GM21529 (cell line): ENCODE data around the gene EXOC3.

Experiments used
- ATAC-seq: cut with Tn5 transposase; IDR thresholded peaks from one replicate; pipeline ENCODE4 v1.9.1; 2021; ENCODE audit not compliant: unreplicated experiment

EXOC3 gene

GRCh38 chr5:424301-425110 is 18.5 kb upstream of the EXOC3 start:
- peak; percentile 92 for ATAC-seq

GRCh38 chr5:425714-426113 is 17.3 kb upstream of the EXOC3 start:
- no peak for ATAC-seq

GRCh38 chr5:426392-426976 is 16.5 kb upstream of the EXOC3 start:
- ATAC-seq: no peak

- no peak for ATAC-seq
Observed at GRCh38 chr5:427415-428087, 15.4 kb upstream of the EXOC3 start.

- ATAC-seq: no peak
Observed at GRCh38 chr5:428219-428618, 14.8 kb upstream of the EXOC3 start.

- ATAC-seq: no peak
Observed at GRCh38 chr5:428754-429452, 14.1 kb upstream of the EXOC3 start.

GRCh38 chr5:429453-430188 is 13.4 kb upstream of the EXOC3 start:
- no peak for ATAC-seq

- no peak for ATAC-seq
Observed at GRCh38 chr5:430214-430925, 12.6 kb upstream of the EXOC3 start.

GRCh38 chr5:431001-431710 is 11.8 kb upstream of the EXOC3 start:
- ATAC-seq: peak; percentile 66

GRCh38 chr5:431711-432050 is 11.3 kb upstream of the EXOC3 start:
- ATAC-seq: no peak

GRCh38 chr5:432201-432927 is 10.6 kb upstream of the EXOC3 start:
- ATAC-seq: no peak

GRCh38 chr5:432928-433791 is 9.8 kb upstream of the EXOC3 start:
- no peak for ATAC-seq

- ATAC-seq: no peak
Observed at GRCh38 chr5:433836-434235, 9.1 kb upstream of the EXOC3 start.

- no peak for ATAC-seq
Observed at GRCh38 chr5:434443-435146, 8.4 kb upstream of the EXOC3 start.

GRCh38 chr5:435156-435790 is 7.7 kb upstream of the EXOC3 start:
- no peak for ATAC-seq

GRCh38 chr5:435961-436640 is 6.9 kb upstream of the EXOC3 start:
- no peak for ATAC-seq

- ATAC-seq: no peak
Observed at GRCh38 chr5:436641-436975, 6.4 kb upstream of the EXOC3 start.
